Activated CD8-positive, alpha-beta memory T cell treated with anti-CD3 and anti-CD28 coated beads for 36 hours (primary cell): ENCODE data around the gene GLIS1. TPM values are rescaled to one million over a fixed set of nuclear protein-coding genes. Genes with fewer than 3 reads are reported as not detected.

Experiments used
- CTCF ChIA-PET: fragments of 350-600 bp; sonication (Branson Sonifier 250); formaldehyde crosslinking; loops from one replicate; lab custom pipeline; 2021; ENCODE audit warnings: antibody characterized with exemption; lab: Charles Lee
- POLR2A ChIA-PET: fragments of 350-600 bp; sonication (Branson Sonifier 250); formaldehyde crosslinking; loops from one replicate; lab custom pipeline; 2021; ENCODE audit warnings: antibody characterized with exemption; lab: Charles Lee
- total RNA-seq, 2 experiments: library from RNA; stranded (reverse); gene quantifications; one replicate each; pipeline ENCODE4 v1.2.3, GENCODE V29; 2021

GLIS1 gene
- total RNA-seq, 2 experiments from 2014 or later: not detected

DNA sequence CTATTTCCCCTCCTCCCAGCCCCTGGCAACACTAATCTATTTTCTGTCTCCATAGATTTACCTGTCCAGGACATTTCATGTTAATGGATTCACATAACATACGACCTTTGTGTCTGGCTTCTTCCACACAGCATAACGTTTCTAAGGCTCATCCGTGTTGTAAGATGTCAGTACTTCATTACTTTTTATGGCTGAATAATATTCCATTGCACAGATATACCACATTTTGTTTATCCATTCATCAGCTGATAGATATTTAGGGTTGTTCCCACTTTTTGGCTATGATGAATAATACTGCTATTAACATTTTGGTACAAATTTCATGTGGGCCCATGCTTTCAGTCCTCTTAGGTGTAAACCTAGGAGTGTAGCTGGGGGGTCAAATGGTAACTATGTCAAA is 38.2 kb downstream of the GLIS1 start:
- POLR2A ChIA-PET: no interaction called here
- CTCF ChIA-PET: no interaction called here

DNA sequence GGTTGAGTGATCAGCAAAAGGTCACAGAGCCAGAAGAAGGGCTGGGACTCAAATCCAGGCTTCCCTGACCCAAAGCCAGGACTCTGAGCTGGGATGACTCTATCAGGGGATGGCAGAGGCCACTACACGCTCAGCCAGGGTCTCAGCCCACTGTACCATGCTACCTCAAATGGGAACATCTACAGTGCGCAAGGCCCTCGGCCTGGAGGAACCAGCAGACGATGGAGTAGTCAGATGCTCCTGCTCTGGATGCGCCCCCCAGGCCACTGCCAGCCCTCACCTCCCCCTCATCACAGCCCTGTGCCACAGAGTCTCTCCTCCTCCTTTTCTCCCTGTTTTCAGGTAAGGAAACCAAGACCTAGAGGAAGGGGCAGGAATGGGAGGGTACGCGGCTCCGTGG is 39.0 kb downstream of the GLIS1 start:
- CTCF ChIA-PET: no interaction called here
- POLR2A ChIA-PET: no interaction called here

DNA sequence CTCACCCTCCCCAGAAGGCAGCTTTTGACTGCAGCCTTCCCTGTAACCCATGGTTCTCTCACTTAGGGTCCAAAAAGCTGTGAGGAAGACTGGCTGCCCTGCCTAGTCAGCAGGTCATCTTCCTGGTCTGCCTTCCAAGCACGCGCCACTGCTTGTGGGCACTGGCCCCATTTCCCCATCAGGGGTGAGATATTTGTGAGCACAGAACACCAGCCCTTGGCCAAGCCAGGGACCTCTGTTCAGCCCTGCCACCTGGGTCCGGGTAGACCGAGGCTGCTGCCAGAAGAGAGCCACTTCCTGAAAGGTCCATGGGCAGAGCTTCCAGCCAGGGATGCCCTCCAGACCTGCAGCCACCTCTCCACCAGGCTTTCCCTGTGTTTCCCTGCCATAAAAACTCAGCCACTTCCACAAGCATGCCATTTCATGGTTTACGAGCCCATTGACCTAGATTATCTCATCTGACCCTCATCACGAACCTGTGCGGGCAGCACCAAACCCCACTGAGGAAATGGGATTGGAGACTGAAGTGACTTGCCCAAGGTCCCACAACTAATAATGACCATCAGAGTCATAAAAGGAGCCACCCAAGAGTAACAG is 40.5 kb downstream of the GLIS1 start:
- POLR2A ChIA-PET: no interaction called here

DNA sequence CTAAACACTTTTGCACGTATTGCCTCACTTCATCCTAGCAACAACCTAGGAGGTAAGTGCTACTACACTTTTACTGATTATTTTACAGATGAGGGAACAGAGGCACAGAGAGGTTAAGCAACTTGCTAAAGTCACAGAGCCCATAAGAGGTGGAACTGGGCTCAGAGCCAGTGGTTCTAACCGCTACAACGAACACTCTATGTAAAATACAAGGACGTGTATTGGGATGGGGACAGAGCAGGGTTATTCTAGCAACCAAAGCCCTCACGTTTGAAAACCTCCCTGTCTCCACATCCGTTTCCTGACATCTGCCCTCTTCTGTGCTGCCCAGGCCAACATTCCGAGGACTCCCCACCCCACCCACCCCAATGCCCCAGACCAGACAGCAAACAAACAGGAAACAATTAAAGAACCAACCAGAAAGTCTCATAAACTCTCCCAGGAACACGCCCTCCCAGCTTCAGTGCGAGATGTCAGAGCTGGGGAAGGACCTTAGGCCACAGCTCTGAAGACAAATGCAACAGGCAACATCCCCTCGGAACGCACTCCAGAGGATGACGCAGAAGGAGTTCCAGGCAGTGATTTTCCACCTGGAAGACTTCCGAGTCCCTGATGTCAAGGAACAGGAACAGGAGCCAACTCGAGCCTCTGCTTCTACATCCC is 41.1 kb downstream of the GLIS1 start:
- CTCF ChIA-PET: no interaction called here
- POLR2A ChIA-PET: no interaction called here

More for the DNA sequence above, 40.5 kb downstream of the GLIS1 start:
- CTCF ChIA-PET: no interaction called here

DNA sequence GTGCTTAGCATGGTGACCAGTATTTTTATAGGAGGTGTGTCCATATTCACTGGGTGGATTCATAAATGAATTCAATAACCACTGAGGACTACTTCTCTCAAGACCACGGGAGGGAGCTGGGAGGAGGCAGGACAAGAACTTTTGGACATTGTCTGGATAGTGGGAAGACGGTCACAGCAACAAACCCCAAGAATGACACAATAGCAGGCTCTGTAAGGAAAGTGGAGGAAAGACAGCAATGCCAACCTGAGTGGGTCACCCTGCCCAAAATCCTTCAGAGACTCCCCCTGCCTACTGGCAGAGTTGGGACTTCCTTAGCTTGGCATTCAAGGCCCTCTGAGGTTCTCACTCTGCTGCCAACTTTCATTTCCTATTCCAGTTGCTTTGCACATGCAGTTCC is 42.0 kb downstream of the GLIS1 start:
- POLR2A ChIA-PET: no interaction called here

DNA sequence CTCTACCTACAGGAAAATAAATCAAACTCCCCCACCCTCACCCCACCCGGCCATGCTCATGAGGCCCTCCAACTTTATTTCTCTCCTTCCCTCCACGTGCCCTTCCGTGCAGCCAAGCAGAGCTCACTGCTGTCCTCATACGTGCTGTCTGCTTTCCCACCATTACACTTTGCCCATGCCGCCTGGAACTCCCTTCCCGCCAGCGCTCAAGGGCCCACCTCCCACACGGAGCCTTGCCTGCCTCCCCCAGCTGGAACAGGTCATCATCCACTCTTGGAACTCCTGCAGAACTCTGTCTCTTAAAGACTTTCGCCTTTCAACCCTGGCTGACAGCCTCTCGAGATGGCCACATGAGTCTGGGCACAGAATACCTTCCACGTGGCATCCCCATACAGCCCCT is 42.4 kb downstream of the GLIS1 start:
- CTCF ChIA-PET: no interaction called here

More for the DNA sequence above, 42.0 kb downstream of the GLIS1 start:
- CTCF ChIA-PET: no interaction called here

DNA sequence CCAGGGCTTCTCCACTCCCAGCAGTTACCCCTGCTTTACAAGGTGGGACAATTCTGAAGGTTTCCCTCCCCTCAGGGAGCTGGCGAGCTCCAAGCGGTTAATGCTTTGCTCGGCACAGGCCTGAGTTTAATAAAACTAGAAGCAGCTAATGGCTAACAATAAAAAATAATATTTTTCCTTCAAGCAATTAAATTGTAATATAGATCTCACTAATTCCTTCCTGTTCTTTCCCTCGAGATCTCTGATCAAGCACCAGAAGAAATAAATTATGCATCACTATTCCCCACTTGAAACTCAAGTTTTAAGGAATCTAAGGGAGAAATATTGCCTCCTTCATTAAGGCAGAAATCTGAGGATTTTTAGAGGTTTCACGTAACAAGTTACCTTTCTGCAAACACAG is 42.9 kb downstream of the GLIS1 start:
- POLR2A ChIA-PET: no interaction called here
- CTCF ChIA-PET: interaction anchor here (1.8 kb wide), 1 partner anchor 41 kb away, joined by 3 read pairs; no protein-coding TSS in a partner anchor

More for the DNA sequence above, 42.4 kb downstream of the GLIS1 start:
- POLR2A ChIA-PET: no interaction called here

DNA sequence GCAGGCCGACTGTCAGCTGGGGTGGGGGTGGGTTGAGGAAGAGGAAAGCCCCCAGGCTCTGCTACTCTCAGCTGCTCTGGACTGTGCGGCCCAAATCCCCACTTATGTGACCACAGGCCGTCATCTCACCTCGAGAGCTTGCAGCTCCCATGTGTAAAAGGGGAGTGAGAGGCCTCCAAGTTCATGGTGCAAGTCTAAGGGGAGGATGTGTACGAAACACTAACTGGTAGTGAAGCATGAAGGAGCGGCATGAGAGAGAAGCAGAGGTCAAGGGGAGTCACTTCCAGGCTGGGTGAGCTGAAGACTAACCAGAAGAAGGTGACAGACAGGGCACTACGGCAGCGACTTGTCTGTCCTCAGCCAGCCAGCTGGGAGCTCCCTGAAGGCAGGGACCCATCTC is 43.8 kb downstream of the GLIS1 start:
- CTCF ChIA-PET: interaction anchor here (1.8 kb wide), 1 partner anchor 42 kb away, joined by 3 read pairs; no protein-coding TSS in a partner anchor
- POLR2A ChIA-PET: no interaction called here

DNA sequence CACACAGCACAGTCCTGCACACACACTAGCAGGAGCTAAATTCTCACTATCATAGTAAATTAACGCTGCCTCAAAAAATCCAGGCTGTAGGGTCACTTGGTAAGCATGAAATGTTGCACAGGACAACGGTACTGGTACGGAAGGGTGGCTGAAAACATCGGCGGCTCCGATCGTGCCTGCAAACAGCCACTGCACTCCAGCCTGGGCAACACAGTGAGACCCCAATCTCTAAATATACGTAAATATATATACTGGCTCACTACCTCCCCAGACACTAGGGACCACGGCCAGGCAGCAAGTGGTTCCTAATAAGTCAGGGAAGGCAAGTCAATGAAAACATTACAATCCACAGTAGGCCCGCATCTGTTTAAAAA is 44.3 kb downstream of the GLIS1 start:
- ChIA-PET POLR2A (no interaction called here), CTCF (interaction anchor here (1.8 kb wide), 1 partner anchor 42 kb away, joined by 3 read pairs; no protein-coding TSS in a partner anchor)

DNA sequence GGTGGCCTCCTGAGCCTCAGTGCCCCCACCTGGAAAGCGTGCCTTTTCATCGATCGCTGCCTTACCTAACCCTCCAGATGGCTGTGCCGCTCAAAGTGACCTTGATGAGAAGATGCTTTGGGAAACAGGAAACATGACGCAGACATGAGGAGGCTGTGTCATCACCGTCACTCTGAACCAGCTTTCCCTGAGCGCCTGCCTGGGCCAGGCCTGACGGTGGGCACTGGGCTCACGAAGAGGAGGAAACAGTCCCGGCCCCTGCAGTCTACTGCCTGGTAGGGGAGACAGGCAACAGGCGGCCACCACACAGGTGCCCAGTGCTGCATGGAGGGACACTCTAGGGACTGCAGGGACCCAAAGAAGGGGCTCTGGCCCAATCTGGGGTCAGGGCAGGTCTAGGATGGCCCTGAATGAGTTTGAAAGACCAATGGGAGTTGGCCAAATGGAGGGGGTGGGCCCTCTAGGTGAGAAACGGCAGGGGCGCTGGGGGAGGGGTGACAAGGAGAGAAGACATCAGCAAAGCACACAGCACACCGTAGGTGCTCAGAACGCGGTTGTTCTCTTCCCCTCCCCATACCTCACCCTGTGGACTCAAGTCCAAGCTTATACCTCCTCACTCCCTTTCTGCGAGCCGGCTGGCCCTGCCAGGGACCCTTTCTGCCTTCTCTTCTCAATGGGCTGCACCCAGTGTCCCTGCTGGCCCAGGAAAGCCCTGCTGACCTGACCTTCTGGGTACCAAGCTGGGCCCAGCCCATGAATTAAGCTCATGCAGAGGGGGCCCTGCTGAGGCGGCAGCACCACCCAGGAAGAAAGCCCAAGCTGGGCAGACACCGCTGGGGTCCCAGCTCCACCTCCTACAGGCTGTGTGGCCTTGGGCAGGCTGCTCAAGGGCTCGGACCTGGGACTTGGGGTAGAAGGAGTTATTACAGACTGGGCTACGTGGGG is 44.9 kb downstream of the GLIS1 start:
- ChIA-PET CTCF (interaction anchor here (1.8 kb wide), 1 partner anchor 43 kb away, joined by 3 read pairs; no protein-coding TSS in a partner anchor), POLR2A (no interaction called here)

DNA sequence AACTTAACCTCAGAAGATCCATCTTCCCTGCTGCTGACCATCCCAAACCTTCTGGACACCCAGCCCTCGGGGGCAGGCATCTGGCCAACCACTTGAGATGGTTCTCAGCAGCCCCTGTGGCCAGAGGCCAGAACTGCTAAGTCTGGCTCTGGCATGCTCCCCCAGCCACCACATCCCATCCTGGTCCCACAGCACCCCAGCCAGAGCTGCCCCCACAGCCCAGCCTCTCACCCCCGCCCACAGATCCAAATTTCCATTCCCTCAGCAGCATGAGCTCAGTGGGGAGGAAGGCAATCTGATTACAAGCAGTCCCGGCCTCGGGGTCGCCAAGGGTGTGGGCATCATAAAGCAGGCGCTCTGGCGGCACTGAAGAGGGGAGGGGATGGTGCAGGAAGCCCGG is 45.6 kb downstream of the GLIS1 start:
- ChIA-PET POLR2A (no interaction called here), CTCF (no interaction called here)

DNA sequence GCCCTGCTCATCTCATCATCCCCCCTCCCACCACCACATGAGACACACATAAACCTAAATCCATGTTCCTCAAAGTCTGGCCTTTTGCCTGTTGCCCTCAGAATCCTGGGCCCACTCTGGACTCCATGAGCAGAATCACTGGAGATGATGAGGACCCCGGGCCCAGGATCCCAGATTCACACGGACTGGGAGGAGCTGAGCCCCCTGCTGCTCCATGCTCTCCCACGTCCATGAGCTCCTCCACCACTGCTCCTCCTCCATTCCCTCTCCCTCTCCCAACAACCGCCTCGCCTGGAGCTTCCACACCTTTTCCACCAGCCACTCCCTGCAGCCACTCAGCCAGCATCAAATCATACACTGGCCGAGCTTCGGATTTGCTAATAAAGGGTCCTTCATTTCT is 47.6 kb downstream of the GLIS1 start:
- CTCF ChIA-PET: no interaction called here
- POLR2A ChIA-PET: no interaction called here

DNA sequence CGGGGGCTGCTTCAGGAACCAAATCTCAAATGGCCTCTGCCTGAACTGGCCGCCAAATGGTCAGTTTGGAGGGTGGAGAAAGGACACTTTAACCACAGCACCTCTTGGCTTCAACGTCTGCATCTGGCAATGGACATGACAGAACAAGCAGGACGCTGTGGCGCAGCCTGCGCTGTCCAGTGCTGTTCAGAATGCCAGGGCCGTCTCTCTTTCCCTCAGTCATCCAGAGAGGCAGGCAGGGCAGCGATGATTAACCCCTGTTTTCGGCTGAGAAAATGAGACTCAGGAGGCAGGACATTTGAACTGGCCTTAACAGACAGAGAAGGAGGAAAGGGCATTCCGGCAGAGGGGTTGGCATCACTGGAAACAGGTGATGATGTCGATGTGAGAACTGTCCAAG is 48.6 kb downstream of the GLIS1 start:
- ChIA-PET CTCF (no interaction called here), POLR2A (no interaction called here)

DNA sequence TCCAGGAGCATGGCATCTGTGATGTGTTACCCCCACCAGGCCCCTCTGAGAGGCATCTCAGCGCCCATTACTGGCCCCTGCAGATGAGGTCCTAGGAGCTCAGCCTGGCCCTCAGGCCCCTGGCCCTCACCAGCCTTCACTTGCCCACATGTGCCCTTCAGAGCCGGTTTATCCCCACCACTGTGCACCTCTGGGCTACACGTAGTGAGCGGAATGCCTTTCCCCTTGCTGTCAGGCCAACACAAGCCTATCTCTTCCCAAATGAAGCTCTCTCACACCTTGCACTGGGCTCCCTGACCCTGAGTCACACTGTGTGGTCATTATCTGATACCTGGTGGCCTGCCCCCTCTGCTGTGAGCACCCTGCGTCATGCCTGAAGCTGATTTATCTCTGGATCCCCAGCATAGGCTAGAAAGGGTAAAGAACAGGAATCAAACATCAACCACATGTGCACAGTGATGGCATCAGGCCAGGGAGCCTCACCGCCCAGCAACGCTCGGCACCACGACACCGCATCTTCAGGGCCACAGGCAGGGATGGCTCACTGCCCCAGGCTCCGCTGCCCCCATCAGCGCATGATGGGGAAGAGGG is 49.1 kb downstream of the GLIS1 start:
- POLR2A ChIA-PET: no interaction called here
- CTCF ChIA-PET: no interaction called here

DNA sequence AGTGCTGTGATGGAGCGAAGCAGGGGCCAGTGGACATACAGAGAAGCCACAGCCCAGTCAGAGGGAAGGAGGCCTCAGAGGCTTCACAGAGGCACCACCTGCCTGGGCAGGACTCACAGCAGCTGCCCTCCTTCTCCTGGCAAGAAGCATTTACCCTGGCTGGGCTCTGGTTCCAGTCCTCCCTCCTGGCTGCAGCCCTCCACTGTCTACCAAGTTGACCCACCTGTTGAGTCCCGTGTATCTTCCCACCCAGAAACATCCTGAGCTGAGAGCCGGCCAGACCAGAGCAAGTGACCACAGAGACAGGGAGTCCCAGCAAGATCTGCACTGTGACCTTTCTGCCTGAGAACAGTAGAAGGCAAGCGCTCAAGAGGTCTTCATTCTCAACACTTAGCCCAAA is 49.7 kb downstream of the GLIS1 start:
- ChIA-PET CTCF (no interaction called here), POLR2A (no interaction called here)

DNA sequence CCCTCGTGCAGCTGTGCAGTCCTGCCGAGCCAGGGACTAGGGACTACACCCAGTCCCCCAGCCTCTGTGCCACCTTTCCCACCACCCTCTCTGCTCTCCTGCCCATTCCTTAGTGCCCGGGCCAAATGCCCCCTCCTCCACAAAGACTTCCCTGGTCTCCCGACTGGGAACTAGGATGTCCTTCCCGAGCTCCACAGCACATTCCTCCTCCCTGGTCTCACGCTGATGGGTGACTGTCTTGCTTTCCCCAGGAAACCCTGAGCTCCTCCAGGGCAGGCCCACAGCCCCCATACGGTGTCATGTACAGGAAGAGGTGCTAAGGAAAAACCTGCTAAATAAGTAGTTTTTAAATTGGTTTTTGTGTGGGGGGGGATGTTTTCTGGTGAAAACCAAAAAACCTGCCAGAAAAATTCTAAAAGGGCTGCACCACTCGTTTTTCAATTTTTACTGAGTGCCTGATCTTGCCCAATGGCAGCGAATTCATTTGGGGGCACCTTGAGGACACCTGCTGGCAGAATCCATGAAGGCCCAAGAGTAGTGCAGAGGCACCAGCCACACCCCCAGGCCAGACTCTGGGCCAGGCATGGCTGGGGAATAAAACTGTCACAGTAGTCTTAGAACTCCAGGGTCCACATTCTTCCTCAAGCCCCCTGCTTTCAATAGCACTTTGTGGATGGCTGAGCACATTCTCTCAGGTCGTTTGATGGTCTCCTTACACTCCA is 50.4 kb downstream of the GLIS1 start:
- POLR2A ChIA-PET: no interaction called here
- CTCF ChIA-PET: no interaction called here

DNA sequence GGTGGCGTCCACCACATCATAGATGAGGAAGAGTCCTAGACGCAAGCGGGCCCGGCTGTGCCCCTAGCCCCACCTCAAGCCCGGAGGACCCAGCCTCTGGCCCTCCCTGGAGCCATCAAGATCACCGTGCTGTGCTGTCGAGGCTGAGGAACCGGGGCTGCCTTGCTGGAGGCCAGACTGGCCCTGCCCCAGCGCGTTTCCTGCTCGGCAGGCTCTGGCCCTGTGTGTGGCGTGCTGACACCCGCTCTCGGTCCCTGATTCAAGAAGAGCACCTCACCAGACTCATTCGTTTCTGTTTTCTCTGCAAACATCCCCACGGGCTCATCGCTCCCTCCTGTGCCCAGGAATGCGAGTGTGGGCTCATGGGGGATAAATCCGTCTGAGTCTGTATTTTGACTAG is 51.1 kb downstream of the GLIS1 start:
- CTCF ChIA-PET: no interaction called here
- POLR2A ChIA-PET: no interaction called here

DNA sequence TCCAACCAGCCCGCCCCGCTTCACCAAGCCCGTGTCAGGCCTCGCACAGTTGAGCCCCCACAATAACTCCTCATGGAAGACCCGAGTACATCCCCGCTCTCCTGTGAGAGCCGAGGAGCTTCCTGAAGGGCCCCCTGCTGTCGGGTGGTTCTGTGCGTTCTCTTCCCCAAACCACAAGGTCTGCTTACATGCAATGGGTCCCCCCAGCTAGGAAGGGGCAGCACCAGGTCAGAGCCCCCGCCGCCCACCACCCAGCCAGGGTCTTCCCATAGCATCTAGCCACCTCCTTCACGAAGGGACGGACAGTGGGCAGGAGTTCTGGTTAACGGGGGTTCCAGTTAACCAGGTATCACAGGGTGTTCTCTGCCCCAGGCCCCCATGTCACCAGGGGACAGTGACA is 51.5 kb downstream of the GLIS1 start:
- POLR2A ChIA-PET: no interaction called here
- CTCF ChIA-PET: no interaction called here

DNA sequence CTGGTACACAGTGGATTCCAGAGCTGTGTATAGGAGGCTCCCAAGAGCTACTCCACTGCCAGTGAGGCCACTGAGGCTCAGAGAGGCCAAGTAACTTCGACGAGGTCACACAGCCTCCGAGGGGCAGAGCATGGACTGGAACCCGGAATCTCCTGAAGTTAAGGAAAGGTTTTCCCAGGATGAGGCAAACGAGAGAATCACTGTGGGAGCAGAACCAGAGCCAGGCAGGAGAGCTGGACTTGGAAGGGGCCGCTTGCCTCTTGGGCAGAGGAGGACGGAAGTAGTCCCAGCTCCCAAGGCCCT is 52.0 kb downstream of the GLIS1 start:
- CTCF ChIA-PET: no interaction called here
- POLR2A ChIA-PET: no interaction called here
